ENCODE measurements around the gene ATAD2B. TPM values are rescaled to one million over a fixed set of nuclear protein-coding genes. Genes with fewer than 3 reads are reported as not detected.
"Not testable (repeated sequence)": the region's sequence is repeated elsewhere in the genome, so short reads cannot be mapped to it uniquely, and the experiment has no call there.

Gene ATAD2B
- total RNA-seq, result 16.3 TPM

DNA sequence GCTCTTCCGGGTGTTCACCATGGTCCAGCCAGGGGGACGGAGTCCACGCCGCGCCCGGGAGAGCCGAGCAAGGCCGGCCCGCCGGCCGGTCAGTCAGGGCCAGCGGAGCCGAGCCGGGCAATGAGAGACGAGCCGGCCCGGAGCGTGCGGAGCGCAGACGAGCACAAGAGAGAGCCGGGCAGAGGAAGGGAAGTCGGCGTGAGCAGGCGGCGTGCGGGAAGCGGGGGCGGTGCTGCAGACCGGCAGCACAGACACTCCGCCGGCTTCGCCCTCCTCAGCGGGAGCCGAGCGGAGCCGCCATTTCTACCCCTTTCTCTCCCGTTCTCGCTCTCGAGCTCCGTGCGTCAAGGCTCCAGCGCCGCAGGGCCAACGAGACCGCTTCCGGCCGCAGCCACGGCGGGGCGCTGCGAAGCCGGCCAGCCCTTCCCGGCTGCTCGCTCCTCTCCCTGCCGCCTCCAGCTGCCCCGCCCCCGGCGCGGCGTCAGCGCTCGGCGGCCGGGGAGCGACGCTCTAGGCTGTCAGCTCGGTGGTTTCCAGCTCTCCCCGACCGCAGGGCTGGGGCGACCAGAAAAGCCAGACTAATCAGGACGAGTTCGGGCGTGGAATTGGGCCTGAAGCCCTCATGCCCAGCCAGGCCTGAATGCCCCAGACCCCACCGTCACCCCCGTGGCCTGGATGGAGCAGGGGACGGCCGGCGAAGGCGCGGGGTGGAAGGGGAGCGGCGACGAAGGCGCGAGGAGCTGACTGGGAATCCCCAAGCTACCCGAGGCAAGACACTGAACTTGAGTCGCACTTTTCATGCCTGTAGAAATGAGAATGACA is at the start of gene ATAD2B:
Gene ATAD2B (minus strand): TSS at position 374 of the 822 bp plus-strand sequence. CDS start 353 bp downstream, at position 21.
- peak; percentile 94 for DNase-seq (ENCODE audit: low spot score)

DNA sequence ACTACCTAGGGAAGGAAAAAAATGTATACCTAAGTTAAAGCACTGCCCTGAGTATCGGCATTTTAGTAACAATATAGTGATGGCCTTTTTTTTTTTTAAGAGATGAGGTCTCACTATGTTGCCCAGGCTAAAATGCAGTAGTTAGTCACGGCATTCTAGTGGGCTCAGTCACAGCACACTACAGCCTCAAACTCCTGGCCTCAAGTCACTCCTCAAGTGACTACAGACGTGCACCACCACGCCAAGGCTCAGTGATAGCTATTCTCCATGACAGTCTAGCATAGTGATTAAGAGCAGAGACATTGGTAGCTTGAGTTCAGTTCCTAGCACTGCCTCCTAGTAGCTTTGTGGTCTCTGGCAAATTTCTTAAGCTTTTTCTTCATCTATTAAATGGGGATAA is 40.9 kb upstream of the ATAD2B start:
- no peak for DNase-seq (ENCODE audit: low spot score)

DNA sequence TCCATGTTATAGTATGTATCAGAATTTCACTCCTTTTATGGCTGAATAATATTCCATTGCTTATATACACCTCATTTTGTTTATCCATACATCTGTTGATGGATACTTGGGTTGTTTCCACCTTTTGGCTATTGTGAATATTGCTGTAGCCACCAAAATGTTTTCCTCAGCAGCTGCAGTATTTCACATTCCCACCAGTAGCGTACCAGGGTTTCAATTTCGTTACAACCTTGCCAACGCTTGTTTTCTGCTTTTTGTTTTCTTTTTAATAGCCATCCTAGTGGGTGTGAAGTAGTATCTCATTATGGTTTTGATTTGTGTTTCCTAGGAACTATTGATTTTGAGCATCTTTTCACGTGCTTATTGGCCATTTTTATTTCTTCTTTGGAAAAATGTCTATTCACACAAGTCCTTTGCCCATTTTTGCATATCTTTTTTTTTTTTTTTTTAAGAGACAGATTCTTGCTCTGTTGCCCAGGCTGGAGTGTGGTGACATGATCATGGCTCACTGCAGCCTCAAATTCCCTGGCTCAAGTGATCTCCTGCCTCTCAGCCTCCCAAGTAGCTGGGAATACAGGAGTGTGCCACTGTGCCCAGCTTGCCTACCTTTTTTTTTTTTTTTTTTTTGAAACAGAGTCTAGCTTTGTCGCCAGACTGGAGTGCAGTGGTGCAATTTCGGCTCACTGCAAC is 27.5 kb upstream of the ATAD2B start:
- DNase-seq (ENCODE audit: low spot score), result no peak

DNA sequence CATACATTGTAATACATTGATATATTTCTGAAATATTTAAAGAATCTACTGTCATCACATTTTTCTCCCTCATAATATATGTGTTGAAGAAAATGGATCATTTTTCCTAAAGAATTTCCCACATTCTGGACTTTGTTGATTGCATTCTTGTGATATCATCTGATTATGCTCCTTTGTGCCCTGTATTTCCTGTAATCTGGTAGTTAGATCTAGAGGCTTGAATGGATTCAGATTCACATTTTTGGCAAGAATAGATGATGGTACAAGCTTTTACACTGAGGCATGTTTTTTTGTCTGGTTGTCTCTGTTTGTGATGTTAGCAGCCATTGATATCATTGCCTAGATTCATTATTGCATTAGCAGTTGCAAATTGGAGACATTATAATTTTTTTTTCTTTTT is 26.7 kb upstream of the ATAD2B start:
- no peak for DNase-seq (ENCODE audit: low spot score)

DNA sequence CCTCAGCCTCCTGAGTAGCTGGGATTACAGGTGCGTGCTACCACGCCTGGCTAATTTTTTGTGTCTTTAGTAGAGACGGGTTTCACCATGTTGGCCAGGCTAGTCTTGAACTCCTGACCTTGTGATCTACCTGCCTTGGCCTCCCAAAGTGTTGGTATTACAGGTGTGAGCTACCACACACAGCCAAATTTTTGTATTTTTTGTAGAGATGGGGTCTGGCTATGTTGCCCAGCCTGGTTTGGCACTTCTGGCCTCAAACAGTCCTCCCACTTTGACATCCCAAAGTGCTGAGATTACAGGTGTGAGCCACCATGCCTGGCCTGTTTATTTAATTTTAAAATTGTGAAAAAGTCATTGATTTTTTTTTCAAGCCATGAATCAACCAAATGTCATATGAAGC is 25.6 kb upstream of the ATAD2B start:
- DNase-seq (ENCODE audit: low spot score), result not testable (repeated sequence)

DNA sequence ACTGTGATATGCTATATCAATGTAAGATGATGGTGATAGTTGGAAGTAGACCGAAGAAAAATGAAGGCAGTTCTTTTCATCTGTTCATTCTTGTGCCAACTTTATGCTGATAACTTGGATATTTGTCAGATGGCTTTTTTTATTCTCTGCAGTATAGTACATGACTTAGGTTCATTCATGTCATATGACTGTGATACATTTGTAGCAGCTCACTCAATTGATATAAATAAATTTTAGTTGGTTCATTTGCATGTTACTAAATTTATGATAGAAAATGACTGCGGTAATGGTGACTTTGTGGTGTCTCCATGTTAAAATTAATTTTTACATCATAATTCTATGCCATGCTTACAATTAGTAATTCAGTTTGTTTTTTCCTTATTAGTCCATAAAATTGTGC is 20.4 kb upstream of the ATAD2B start:
- no peak for DNase-seq (ENCODE audit: low spot score)

DNA sequence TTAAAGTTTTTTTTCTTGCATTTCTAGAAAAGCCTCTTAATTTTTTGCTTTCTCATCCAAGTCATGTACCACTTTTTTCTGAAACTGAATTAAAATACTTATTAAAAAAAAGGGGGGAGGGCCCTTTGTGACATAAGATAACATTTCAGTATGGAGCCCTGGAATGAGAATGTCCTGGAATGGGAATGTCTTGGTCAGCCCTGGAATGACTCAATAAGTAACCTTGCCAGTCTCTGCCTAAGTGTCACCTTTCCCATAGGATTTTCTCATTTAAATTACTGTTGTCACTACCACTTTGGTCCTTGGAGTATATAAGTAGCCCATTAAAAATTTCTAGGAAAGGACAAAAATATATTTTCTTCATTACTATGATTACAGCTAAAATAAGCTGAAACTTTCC is 18.1 kb upstream of the ATAD2B start:
- DNase-seq (ENCODE audit: low spot score), result no peak

DNA sequence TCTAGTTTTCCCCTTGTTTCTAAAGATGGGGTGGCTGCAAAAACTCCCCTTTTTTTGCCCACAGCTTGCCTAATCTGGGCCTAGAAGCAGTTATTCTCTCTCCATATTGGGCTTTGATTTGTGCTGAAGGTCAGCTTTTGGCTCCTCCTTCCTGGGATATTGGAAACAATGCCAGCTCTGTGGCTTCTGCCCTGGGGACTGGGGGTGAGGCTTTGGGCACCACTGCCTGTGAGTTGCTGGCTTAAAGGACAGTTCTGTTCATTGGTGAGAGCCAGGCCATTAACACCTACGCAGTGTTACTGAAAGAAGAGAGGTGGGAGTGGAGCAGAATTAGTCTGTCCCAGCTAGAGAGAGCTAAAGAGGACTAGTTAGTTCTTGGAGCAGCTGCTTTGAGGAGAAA is 17.6 kb upstream of the ATAD2B start:
- no peak for DNase-seq (ENCODE audit: low spot score)

DNA sequence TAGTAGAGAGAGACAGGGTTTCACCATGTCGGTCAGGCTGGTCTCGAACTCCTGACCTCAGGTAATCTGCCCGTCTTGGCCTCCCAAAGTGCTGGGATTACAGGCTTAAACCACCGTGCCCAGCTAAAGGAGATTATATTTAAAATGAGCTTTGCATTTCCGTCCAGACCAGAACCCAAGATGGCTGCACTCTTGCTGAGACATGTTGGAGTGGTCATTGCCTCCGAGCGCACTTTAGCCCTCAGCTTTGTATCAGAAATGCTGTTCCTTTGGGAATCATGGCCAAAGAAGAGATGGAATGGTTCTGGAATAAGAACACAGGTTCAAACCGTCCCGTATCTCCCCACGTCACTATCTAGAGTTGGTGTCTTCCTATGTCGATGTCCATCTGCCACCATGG is 16.7 kb upstream of the ATAD2B start:
- DNase-seq (ENCODE audit: low spot score), result no peak

DNA sequence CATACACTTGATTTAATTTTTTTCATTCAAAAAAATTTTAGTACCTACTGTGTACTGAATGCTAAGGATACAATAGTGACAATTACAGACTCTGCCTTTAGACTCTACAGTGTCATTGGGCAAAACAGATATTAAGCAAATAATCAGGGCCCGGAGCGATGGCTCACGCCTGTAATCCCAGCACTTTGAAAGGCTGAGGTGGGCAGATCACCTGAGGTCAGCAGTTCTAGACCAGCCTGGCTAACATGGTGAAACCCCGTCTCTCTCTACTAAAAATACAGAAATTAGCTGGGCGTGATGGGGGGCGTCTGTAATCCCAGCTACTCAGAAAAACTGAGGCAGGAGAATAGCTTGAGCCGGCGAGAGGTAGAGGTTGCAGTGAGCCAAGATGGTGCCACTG is 14.7 kb upstream of the ATAD2B start:
- no peak for DNase-seq (ENCODE audit: low spot score)

DNA sequence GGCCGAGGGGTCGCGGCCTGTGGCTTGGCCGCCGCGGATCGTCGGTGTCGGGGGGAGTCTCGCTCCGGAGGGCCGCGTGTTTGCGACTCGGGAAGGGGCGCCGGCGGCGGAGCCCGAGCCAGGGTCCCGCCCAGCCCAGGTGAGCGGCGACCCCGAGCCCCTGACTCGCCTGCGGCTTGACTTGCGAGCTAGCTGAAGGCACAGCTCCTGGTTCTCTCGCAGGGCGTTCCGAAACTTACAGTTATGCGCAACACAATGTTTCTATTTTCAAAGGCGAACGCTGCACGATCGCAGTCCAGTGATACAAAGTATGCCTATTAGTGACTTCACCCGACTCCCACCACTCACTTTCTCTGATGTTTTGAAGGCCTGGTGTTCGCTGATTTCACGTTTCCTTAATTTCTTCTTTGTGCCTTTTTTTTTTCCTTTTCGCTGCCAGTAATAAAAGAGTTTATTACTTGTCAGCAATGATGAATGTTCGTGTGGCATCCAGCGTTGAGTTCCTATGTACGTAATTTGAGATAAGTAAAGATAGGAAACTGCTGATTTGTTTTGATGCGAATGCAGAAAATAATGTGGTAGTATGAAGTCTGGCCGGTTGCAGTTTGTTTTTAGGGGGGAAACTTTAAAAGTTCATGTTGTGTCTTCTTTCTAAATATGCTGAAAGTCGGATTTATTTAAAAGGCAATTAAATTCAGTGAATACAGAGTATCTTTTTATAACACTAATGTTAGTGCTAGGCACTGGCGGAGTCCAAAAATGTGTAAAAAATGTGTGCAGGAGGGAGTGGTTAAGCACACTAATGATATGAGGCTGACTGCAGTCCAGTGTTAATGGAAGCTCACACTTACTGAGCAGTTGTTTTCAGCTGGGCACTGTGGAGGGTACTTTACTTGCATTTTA is 14.0 kb upstream of the ATAD2B start:
- peak; percentile 30 for DNase-seq (ENCODE audit: low spot score)

DNA sequence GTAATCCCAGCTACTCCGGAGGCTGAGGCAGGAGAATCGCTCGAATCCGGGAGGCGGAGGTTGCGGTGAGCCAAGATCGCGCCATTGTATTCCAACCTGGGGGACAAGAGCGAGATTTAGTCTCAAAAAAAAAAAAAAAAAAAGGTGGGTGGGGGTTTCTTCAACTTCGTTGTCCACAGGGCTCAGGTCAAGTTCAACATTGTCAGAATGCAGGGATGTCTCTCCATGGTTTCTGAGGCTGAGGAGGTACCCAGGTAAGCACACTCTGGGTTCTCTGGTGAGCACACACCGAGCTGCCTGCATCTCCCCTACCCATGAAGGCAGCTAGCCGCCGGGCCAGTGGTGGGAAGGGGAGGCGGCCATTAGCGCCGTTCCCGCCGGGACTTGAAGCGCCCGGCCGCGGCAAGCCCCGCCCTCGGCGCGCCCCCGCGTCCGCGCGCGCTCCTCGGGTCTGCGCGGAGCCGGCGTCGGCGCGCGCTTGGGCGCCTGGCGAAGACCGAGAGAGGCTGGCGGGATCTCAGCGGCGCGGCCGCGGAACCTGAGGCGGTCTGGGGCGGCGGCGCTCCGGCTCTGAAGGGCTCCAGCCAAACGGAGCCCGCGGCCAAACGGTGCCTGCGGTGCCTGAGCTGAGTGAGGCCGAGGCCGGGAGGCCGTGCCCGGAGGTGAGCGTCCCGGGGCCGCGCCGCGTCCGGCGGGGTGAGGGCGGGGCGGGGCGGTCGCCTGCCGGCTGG is 13.2 kb upstream of the ATAD2B start, which contains the start of gene UBXN2A:
Gene UBXN2A (plus strand): TSS at position 477 of the 731 bp plus-strand sequence. CDS start 17,852 bp downstream, outside the sequence.
- DNase-seq (ENCODE audit: low spot score), result peak; percentile 75

DNA sequence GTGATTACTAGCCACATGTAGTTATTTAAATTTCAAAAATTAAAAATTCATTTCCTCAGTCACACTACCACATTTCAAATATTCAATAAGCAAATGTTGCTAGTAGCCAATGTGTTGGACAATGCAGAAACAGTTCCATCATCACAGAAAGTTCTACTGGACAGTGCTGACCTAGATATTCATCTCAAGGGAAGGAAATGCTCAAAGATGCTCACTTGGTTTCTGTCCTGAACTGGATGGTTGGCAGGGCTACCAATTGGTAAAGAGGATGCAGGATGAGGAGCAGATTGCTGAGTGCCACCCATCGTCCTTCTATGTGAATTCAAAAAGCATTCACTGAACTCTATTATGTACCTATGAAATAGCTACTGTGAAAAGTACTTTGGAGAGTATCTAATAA is 7.3 kb upstream of the ATAD2B start:
- DNase-seq (ENCODE audit: low spot score), result no peak

DNA sequence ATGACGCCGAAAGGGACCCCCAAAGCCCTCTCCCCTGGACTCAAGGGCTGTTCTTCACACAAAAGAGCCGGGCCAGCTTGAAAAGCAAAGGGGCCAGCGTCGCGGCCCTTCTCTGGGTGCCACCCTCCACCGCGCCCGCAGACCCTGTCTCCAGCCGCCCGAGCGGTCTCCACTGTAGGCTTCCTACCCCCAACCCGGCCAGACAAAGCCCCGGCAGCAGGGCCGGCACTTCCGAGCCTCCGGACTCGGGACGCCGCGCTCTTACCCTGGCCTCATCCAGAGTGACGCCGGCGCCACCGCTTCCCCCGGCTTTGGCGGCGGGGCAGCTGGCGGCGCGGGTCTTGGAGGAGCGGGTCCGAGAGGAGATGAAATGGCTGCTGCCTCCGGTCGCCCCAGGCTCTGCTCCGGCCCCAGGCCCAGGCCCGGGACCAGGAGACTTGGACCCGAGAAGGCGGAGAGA is 603 bp downstream of the ATAD2B start:
- DNase-seq (ENCODE audit: low spot score), result peak; percentile 28

DNA sequence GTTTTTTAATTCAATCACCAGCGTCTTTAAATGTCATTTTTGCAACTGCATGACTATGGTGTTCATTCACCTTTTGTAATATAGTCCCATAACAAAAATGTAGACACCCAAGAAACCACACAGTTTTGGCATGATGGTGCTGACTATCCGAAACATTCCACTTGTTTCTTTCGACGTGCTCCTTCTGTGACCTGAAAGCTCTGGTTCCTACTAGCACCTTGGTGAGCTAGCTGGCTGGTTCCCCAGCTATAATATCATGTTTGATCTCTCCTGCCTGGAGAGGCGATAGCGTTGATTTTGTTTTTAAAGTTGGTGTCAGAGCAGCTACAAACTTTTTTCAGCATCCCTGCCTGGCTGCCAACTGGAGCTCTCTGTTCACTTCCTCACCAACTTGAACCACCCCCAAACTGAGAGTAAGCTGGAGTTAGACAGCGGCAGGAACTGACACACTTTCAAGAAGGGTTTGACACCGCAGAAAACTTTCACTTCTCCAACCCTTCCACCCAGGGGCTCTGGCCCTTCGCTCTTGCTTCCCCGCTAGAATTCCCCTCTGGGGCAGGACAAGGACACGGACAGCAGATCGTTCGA is 1.1 kb downstream of the ATAD2B start:
- peak; percentile 59 for DNase-seq (ENCODE audit: low spot score)

DNA sequence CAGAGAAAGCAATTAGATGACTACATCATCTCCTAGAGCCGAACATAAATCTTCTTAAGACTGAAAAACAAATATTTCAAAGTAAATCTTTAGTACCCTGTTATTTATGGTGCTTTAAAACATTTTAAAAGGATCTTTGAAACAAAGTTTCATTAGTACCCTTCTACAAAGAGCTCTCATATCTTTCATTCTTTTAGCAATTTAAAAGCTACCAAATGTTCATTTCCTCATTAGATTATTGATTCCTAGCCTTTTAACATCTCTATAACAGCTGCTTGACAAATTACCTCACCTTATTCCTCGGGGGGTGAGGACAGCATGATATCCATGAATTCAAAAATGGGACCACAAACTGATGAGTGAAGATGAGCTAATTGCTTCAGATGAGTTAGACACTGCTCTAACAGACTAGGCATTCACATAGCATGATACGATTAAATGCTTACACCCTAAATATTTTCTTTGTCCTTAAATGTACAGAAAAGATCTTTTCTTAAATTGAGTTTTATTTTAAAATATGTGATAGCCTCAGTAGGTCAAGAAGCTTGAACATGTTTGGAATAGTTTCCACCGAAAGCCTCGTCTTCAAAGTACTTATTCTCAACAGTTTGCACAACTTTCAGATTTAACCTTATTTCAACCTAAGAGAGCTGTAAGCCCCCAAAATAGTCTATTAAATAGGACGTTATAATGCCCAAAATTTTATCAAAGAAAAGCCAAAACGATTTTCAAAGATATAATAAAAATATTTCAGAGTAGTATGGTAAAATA is 2.1 kb downstream of the ATAD2B start:
- DNase-seq (ENCODE audit: low spot score), result no peak

DNA sequence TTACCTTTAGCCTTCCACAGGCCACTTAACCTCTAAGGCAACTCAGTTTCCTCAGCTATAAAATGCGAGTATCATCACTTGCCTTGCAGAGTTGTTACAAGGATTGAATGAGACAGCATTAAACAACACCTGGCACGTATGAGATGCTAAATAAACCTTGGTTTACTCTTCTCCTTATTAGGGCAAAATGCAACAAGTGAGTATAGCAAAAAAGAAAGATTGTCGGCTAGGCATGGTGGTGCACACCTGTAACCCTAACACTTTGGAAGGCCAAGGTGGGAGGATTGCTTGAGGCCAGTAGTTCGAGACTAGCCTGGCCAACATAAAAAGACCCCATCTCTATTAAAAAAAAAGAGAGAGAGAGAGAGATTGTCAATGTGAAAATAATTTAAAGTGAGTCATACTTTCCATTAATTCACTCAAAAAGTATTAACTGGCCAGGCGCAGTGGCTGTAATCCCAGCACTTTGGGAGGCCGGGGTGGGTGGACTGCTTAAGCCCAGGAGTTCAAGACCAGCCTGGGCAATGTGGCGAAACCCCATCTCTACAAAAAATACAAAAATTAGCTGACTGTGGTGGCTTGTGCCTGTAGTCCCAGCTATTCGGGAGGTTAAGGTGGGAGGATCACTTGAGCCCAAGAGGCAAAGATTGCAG is 8.0 kb downstream of the ATAD2B start:
- DNase-seq (ENCODE audit: low spot score), result no peak

DNA sequence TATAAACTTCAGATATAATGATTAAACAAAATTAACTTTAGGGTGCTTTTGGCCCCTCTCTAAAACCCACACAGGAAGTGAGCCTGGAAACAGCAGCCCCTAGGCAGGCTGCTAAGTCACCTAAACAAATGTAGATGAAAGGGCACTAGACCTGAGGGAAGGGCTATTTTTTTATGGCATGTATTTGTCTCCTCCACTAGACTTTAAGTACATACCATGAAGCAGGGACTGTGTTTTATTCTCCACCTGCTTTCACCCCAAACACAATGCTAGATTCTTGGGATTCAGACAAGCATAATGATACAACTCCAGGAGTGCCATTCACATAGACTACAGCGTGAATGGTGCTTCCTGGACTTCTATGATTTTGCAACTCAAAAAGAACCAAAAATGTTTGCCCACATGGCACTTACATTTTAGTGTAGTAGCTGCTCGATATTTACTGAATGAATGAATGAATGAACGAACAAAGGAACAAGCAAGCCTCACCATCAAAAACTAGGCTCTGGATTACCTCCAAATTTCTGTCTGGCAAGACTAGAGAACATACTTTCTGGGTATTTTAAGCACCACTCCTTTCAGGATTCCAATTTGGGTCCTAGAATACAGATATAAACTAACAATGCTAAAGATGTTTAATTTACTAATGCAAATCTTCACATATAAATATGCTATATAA is 10.1 kb downstream of the ATAD2B start:
- no peak for DNase-seq (ENCODE audit: low spot score)

DNA sequence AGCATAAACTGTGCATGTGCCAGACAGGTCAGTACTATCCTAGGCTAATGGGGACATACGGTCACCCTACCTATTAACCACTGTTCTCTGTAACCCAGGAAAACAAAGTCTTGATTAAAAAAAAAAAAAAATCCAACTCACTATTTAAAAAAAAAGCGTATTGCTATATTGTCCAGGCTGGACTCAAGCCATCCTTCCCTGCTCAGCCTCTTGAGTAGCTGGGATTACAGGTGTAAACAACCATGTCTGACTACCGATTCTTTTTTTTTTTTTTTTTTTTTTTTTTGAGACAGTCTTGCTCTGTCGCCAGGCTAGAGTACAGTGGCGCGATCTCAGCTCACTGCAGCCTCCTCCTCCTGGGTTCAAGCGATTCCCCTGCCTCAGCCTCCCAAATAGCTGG is 11.6 kb downstream of the ATAD2B start:
- DNase-seq (ENCODE audit: low spot score), result no peak
